PC-9 (cell line): ENCODE results near the gene YPEL2. TPM values are rescaled to one million over a fixed set of nuclear protein-coding genes. Genes with fewer than 3 reads are reported as not detected.

Experiments used
- Bru-seq: library from RNA; stranded (reverse); fragments of 400-500 nt; gene quantifications from one replicate; lab custom pipeline; 2021; lab: Mats Ljungman, UMichigan
- BruChase-seq, 2 experiments: library from RNA; stranded (reverse); fragments of 400-500 nt; gene quantifications; one replicate each; lab custom pipeline; 2021; lab: Mats Ljungman, UMichigan
- BruUV-seq: library from RNA; stranded (reverse); fragments of 400-500 nt; replicated peaks from 2 replicates; lab custom pipeline; 2021; lab: Mats Ljungman, UMichigan
- CTCF ChIA-PET: fragments of 300-600 bp; sonication (Branson Sonifier 250); formaldehyde crosslinking; loops from one replicate; lab custom pipeline; 2022; ENCODE audit warnings: antibody characterized with exemption; lab: Charles Lee
- POLR2A ChIA-PET: fragments of 300-600 bp; sonication (Branson Sonifier 250); formaldehyde crosslinking; loops from one replicate; lab custom pipeline; 2022; ENCODE audit warnings: antibody characterized with exemption; ENCODE audit not compliant: unreplicated experiment; lab: Charles Lee
- DNase-seq, 2 experiments: peaks; one replicate each; pipeline versions ENCODE4 v3.0.0 to v3.0.0-alpha.2; 2015 to 2022; ENCODE audit warnings: mixed read lengths in 1 of 2
- H2AFZ ChIP-seq: fragments of 200-600 bp; sonication (generic); 2 replicates; pipeline ENCODE4 v1.8.1; 2017; ENCODE audit warnings: antibody characterized with exemption
- H3F3A ChIP-seq: fragments of 200-600 bp; sonication (generic); 2 replicates; pipeline ENCODE4 v1.8.1; 2017; ENCODE audit warnings: antibody characterized with exemption, mild to moderate bottlenecking, low read depth; ENCODE audit not compliant: insufficient read depth
- H3K27ac ChIP-seq: fragments of 200-600 bp; sonication (generic); 2 replicates; pipeline ENCODE4 v1.6.1; 2016; ENCODE audit warnings: mixed run types
- H3K27me3 ChIP-seq: fragments of 200-600 bp; sonication (generic); 2 replicates; pipeline ENCODE4 v1.6.1; 2016; ENCODE audit warnings: low read depth, mixed run types; ENCODE audit not compliant: insufficient read depth
- H3K36me3 ChIP-seq: fragments of 200-600 bp; sonication (generic); 2 replicates; pipeline ENCODE4 v1.6.1; 2016; ENCODE audit warnings: low read depth, mixed run types
- H3K4me1 ChIP-seq: fragments of 200-600 bp; sonication (generic); replicated peaks from 2 replicates; pipeline ENCODE4 v1.6.1; 2016; ENCODE audit warnings: mixed run types; ENCODE audit not compliant: insufficient read depth
- H3K4me2 ChIP-seq: fragments of 200-600 bp; sonication (generic); 2 replicates; pipeline ENCODE4 v1.6.1; 2017; ENCODE audit warnings: mixed run types
- H3K4me3 ChIP-seq: fragments of 200-600 bp; sonication (generic); 2 replicates; pipeline ENCODE4 v1.6.1; 2016; ENCODE audit warnings: mixed run types
- H3K79me2 ChIP-seq: fragments of 200-600 bp; sonication (generic); 2 replicates; pipeline ENCODE4 v1.6.1; 2017; ENCODE audit warnings: low read depth, mixed run types
- H3K9me2 ChIP-seq: fragments of 200-600 bp; sonication (generic); 2 replicates; pipeline ENCODE4 v1.8.1; 2017; ENCODE audit warnings: mild to moderate bottlenecking; ENCODE audit not compliant: insufficient read depth
- H3K9me3 ChIP-seq: fragments of 200-600 bp; sonication (generic); 2 replicates; pipeline ENCODE4 v1.8.1; 2016; ENCODE audit warnings: low read depth; ENCODE audit not compliant: insufficient read depth
- H4K20me1 ChIP-seq: fragments of 200-600 bp; sonication (generic); 2 replicates; pipeline ENCODE4 v1.8.1; 2017; ENCODE audit not compliant: insufficient read depth
- CTCF ChIP-seq: fragments of 200-600 bp; sonication (generic); conservative IDR thresholded peaks from 2 replicates; pipeline ENCODE4 v1.6.1; 2017; ENCODE audit warnings: mixed run types, antibody characterized with exemption, mild to moderate bottlenecking, moderate library complexity
- EZH2 ChIP-seq: fragments of 200-600 bp; sonication (generic); IDR thresholded peaks from 2 replicates; pipeline ENCODE4 v1.8.0; 2017; ENCODE audit warnings: antibody characterized with exemption, low read depth
- intact Hi-C: fragments of 100-400 bp; cut with micrococcal nuclease; formaldehyde crosslinking; loops from one replicate; pipeline ENCODE4 v1.10.0; 2022; ENCODE audit not compliant: unreplicated experiment
- long read RNA-seq: library from polyadenylated mRNA; stranded (forward); transcript quantifications from one replicate; pipeline ENCODE4 v2.0.0, GENCODE V29; 2022
- total RNA-seq: library from RNA; stranded (reverse); gene quantifications from 2 replicates; pipeline ENCODE4 v1.2.3, GENCODE V29; 2021

The YPEL2 gene, protein sequence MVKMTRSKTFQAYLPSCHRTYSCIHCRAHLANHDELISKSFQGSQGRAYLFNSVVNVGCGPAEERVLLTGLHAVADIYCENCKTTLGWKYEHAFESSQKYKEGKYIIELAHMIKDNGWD
- total RNA-seq = 11.6 and 12.9 TPM in 2 replicates
- Bru-seq, nascent RNA = percentile 51 among the genes with signal in this experiment
- BruChase-seq, experiment 1, labeled RNA remaining after a 2-hour chase = percentile 61 among the genes with signal in this experiment
- BruChase-seq, experiment 2, labeled RNA remaining after a 6-hour chase = percentile 44 among the genes with signal in this experiment
- long read RNA-seq, full-length matches to known transcripts = 6 of 9 reads
- long read RNA-seq, partial matches to known transcripts = 0 of 9 reads
- long read RNA-seq, other reads (novel, unspliced or antisense) = 3 of 9 reads

- Histone ChIP-seq H3K9me3 (no peaks in the 10 kb centered on the region), H3K4me3 (peak within 1 kb of the TSS; percentile 74), H2AFZ (peak within 1 kb of the TSS; percentile 92), H3K27ac (peak within 1 kb of the TSS; percentile 50), H3K9me2 (no peaks in the 10 kb centered on the region), H3K4me1 (peaks cover 32% of the 10 kb centered on the region), H3K27me3 (no peaks in the 10 kb centered on the region), H3K79me2 (peaks cover 5% of the 10 kb centered on the region; the same call in 1 of the 2 replicates), H4K20me1 (0 out of 2 replicates have a peak, but pooled peaks cover 4% of the 10 kb centered on the region), H3K36me3 (no peaks in the 10 kb centered on the region), H3F3A (peaks cover 32% of the 10 kb centered on the region), H3K4me2 (peak within 1 kb of the TSS; percentile 87)
- POLR2A ChIA-PET = no interaction called here
- no TSS peak for BruUV-seq
- TF ChIP-seq CTCF = no peak
- no peak for TF ChIP-seq EZH2
- CTCF ChIA-PET = no interaction called here
- DNase-seq = peak; percentile 84 to 95
- intact Hi-C loops = loop anchor here (1.0 to 2.0 kb wide), 2 partner anchors 35 to 104 kb away; no protein-coding TSS in a partner anchor
Measured at GRCh38 chr17:59331129-59331928, at the start of gene YPEL2. TSS of gene YPEL2 (plus strand) at chr17:59331655. CDS start at chr17:59353410, 21,755 bp downstream.

DNA sequence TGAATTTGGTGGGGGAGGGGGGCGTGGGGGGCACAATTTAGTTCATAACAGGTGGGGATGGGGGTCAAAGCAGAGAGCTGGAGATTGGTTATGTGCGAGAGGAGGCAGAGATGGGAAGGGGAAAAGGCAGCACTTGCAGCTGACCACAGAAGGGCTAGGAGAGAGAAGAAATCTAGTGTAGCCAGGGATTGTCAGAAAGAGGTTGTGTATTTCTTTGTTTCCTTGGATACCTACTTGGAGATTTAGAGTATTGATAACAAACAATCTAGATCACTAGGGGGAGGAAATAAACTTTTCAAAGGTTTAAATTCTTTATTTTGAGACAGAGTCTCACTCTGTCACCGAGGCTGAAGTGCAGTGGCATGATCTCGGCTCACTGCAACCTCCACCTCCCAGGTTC, 47.1 kb upstream of the YPEL2 start:
- TF ChIP-seq CTCF (no peak), EZH2 (no peak)
- Histone ChIP-seq H3K4me3 (no peak overlapping the region), H2AFZ (no peak overlapping the region), H3K27me3 (no peaks in the 10 kb centered on the region), H3K36me3 (no peaks in the 10 kb centered on the region), H3K9me3 (no peaks in the 10 kb centered on the region), H3F3A (peaks cover 6% of the 10 kb centered on the region; the same call in 1 of the 2 replicates), H4K20me1 (no peaks in the 10 kb centered on the region), H3K79me2 (no peaks in the 10 kb centered on the region), H3K4me2 (no peak overlapping the region), H3K4me1 (no peaks in the 10 kb centered on the region), H3K27ac (no peak overlapping the region), H3K9me2 (no peaks in the 10 kb centered on the region)
- no TSS peak for BruUV-seq
- DNase-seq = no peak
- intact Hi-C loops = no loop called here
- ChIA-PET POLR2A (no interaction called here), CTCF (no interaction called here)

GRCh38 chr17:59287452-59287851, 44.0 kb upstream of the YPEL2 start:
- Histone ChIP-seq H2AFZ (no peak overlapping the region), H3K4me1 (peaks cover 11% of the 10 kb centered on the region; the same call in 1 of the 2 replicates), H3F3A (peaks cover 6% of the 10 kb centered on the region; the same call in 1 of the 2 replicates), H3K4me3 (no peak overlapping the region), H3K79me2 (no peaks in the 10 kb centered on the region), H3K36me3 (no peaks in the 10 kb centered on the region), H3K9me2 (no peaks in the 10 kb centered on the region), H4K20me1 (no peaks in the 10 kb centered on the region), H3K27me3 (no peaks in the 10 kb centered on the region), H3K27ac (no peak overlapping the region), H3K9me3 (no peaks in the 10 kb centered on the region), H3K4me2 (no peak overlapping the region)
- TF ChIP-seq CTCF (no peak), EZH2 (no peak)
- BruUV-seq = no TSS peak
- ChIA-PET CTCF (no interaction called here), POLR2A (no interaction called here)
- no peak for DNase-seq
- intact Hi-C loops = no loop called here
